ELF-1 (cell line): ENCODE results near the gene ST7.
A peak's percentile ranks its signal among the peaks of the same experiment; 100 is the strongest.
"Not testable (repeated sequence)": the region's sequence is repeated elsewhere in the genome, so short reads cannot be mapped to it uniquely, and the experiment has no call there.

Source experiments
- DNase-seq: peaks from one replicate; pipeline ENCODE4 v3.0.0-alpha.2; 2016; ENCODE audit warnings: low read depth, low spot score

The ST7 gene

DNA sequence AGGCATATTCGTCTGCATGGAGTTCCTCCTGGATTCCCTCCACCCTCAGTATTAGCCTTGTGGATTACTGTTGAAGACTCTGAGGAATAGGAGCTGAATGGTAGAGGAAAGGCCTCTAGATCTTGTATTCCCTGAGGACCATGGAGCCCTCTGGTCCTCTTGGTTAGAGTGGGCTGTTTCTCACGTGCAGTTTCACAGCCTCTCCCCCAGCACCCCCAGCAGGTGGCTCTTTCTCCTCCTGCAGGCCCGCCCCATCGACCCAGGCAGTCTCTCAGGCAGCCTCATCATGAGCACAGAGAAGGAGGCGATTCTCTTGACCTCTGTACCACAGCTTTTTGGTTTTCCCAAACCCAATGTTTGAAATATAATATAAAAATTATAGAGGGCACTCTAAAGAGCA lies 267.5 kb downstream of the ST7 start:
- DNase-seq: peak; percentile 8

DNA sequence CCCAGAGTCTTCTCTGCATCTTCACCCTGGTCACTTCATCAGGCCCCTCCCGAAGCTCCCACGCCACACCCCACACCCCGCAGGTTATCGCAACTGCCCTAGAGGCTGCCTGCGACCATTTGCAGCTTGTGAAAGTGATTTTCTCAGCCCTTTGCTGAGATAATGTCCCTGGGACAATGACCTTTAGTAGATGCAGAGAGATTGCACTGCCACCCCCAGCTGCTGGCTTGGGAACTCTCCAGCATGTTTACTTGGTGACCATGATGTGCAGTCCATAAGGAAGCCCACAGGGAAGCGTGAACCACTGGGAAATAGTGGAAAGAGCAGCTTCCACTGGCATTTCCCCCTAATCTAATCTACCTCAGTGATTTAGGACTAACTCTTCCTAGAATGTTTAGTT lies 272.2 kb downstream of the ST7 start:
- DNase-seq: no peak

DNA sequence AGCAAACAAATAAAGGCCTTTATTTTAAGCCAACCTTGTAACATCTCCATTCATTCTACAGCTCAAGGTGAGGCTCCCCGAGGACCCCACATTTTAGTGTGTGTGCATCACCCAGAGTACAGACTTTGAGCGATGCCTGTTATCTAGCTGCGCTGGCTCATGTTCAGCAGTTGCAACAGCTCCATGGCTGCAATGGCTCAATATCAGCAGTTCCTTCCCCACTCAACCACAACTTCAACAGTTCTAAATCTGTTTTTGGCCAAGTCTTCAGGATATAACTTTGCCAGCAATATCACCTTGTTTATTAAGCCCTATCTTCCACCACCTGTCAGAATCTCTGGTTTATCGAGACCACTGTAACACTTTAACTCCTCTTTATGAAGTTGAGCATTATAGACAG lies 273.8 kb downstream of the ST7 start:
- DNase-seq: no peak

DNA sequence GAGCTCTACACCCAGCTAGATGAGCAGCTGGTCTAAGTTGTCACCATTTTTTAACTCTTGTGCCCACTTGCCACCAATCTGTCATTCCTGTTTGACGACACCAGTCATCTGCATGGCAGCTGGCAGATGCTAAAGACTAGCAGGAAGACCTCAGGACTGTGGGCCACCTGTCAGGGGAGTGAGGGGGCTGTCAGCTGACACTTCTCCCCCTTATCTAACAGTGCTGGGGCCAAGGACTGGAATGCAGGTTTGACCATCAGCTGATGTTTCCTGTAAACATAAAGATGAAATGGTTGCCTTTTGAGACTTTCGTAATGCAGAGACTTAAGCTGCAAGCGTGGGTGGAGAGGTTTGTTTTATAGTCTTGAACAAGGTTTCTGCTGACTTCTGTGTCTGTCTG lies 276.0 kb downstream of the ST7 start:
- DNase-seq: no peak

DNA sequence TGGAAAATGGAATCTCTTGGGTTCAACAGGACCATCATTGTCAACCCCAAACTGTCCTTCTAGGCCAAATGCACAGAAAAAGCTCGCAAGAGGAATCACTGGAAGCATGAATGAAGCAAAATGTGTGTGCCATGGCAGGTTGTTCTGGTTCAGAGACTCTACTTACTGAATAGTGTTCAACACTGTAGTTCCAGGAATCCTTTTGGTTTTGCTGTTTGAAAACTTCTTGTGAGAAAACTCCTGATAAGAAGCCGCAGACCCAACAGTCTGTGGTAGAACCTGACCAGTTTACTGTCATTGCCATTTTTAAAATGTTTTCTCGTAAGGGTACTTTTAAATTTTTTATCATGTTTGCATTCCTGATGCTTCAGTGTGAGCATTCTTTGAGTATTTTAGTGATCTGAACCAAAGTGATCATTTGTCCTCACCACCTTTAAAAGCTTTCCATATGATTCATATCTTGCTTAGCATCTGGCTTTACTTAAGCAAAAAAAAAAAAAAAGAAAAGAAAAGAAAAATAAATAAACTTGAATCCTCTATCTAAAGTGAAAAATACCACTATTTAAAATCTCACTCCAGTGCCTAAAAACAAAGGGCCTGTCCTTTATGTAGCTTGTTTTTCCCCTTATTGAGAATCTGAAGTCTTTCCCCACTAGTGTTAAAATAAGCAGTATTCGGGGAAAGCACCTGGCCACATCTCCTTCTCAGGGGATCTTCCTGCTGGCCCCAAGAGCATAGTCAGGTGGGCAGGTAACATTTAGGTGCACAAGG lies 277.2 kb downstream of the ST7 start:
- no peak for DNase-seq

DNA sequence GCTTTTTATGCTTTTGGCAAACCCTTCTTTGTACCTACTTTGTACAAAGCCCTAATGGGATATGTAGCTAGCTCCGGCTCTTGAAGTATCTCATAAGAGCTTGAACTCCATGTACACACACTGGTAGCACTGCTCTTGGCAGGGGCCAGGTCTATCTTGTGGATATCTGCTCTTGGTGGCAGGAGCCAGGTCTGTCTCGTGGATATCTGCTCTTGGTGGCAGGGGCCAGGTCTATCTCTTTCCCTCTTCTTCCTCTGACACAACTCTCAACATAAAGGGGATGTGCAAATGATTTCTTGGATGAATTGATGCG lies 277.7 kb downstream of the ST7 start:
- DNase-seq: no peak

DNA sequence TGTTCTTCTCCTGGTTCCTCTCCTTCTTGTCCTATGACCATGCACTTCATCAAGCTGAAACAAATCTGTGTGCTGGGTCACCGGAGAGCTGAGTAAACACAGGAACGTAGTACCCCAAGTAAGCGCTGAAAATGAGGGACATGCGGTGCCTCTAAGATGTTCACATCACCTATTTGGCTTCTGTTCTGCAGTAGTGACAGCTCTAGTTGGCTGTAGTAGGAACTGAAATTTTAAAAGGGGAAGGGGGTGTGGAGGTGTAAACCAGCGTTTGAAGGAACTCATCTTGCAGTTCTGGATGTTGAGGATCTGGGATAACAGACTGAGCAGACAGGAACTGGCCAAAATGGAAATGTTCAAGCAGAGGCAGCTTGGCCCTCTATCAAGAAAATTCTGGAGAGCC lies 284.3 kb downstream of the ST7 start:
- no peak for DNase-seq

DNA sequence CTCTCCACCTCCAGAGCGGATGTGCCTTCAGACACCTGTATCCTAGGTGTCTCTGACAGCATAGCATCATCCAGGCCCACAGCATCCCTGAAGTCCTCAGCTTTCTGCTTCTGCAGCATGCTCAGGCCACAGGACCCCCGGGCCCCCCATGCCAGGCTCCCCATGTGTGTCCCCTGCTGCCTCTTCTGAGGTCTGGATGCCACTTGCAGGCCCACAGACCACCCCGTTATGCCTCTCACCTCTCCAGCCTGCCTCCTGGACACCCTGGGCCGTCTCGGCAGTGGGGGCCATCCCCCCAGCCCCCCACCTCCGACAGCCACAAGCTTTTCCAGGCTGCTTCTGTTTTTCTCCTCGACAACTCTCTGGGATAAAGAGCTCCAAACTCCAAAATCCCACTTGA lies 285.2 kb downstream of the ST7 start:
- no peak for DNase-seq

DNA sequence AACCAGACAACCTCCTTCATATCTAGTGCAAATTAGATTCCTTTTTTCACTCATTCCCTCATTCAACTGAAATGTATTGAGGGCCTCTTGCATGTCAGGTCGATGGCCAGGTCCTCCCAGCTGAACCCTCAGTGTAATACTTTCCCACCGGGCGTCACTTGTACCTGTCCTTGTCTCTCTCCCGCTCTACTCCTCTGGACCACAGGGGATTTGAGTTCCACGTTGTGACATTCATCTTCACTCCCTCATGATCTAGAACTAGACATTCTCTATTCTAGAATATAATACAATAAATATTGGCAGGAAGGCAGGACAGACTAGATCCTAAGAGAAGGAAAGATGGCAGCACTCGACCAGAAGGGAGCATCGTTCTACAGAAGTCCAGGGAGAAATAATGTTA lies 285.6 kb downstream of the ST7 start:
- no peak for DNase-seq

DNA sequence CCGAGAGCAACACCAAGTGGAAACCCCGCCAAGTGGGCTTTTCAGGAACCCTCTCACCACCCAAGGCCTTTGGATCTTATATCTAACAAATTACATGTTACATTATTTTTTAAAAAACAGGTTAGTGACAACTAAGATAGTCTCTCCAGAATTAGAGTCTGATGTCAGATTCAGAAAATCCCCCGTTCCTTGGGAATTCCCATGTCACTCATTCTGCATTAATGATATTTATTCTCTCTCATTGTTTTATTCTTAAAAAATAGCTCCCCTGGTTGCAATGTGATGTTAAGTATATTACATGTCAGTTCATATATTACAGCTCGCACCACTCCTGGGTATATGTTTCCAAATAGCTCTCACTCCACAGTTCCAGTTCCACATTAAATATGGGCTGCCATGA lies 287.8 kb downstream of the ST7 start:
- DNase-seq: no peak

DNA sequence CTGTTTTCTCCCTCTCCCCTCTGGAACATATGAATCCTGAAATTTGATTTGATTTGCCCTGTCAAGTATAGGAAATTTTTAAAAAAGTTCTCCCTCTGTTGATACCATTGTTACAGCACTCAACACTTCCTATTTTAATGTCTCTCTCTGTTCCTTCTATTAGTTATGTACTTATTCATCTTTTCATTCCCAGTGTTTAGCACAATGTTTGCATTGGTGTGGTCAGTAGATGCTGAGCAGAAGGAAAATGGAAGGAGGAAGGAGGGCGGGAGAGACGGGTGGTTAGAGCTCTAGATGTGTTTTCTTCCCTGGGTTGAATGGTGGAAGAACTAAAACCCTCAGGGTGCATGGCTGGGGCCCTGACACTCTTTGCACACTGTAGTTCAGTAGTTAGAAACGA lies 290.1 kb downstream of the ST7 start:
- DNase-seq: no peak

DNA sequence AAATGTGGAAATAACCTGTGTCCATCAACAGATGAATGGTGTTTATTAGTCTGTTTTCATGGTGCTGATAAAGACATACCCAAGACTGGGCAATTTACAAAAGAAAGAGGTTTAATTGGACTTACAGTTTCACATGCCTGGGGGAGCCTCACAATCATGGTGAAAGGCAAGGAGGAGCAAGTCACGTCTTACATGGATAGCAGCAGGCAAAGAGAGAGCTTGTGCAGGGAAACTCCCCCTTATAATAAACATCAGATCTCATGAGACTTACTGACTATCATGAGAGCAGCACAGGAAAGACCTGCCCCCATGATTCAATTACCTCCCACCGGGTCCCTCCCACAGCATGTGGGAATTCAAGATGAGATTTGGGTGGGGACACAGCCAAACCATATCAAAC lies 292.4 kb downstream of the ST7 start:
- DNase-seq: not testable (repeated sequence)

DNA sequence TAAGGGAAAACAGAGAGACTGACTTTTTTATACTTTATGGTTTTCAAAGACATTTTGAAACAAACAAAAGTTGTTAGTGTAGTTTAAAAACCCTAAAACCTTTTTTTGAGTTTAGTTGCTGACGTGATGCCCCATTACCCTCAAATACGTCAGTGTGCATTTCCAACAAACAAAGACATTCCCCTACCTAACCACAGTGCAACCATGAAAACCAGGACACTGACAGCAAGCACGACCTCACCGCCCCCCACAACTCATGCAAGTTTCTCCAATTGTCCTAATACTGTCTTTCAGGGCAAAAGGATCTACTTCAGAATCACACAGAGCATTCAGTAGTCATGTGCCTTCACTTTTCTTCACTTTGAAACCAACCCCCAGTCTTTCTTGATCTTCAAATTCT lies 294.5 kb downstream of the ST7 start:
- DNase-seq: no peak

DNA sequence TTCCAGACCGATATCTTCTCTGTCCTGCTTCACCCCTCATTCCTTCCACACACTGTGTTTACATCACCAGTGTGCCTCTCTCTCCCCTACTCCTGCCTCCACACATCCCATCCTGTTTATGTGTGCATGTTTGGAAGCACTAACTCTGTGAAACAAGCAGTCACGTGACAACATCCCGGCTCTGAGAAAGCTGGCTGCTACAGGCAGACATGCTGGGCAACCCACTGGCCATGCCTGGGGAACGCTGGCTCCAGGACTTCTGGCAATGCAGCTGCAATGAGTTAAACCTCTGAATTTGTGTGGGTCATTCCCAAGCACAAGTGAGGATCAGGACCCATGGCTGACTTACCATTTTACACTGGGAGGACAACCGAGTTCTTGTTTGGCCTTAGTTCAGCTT lies 295.5 kb downstream of the ST7 start:
- DNase-seq: no peak

DNA sequence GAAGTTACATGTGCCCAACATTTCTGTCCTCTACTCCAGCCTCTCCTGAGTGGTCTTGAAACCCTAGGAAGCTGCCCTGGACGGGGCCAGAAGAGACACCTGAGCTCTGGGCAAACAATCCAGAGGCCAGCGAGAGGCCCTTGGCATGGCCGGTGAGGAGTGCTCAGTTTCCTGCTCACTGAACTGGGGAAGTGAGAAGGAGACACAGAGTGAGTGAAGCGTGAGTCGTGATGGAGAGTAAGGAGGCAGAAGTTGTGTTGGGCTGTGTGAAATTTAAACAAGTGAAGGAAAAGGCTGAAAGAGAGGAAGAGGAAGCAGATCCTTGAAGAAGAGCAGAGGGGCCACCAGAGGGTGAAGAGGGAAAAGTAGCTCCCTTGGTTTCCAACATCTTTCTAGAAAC lies 296.4 kb downstream of the ST7 start:
- no peak for DNase-seq

DNA sequence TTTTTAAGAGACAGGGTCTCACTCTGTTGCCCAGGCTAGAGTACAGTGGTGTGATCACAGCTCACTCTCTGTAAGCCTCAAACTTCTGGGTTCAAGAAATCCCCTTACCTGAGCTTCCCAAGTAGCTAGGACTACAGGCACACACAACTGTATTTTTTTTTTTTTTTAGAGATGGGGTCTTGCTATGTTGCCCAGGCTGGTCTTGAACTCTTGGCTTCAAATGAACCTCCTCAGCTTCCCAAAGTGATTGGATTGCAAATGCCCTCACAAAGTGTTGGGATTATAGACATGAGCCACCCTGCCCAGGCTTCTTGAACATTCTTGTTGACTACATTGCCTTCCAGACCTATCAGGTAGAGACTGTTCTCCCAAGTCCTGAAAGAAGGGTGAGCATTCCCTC lies 296.9 kb downstream of the ST7 start:
- no peak for DNase-seq

DNA sequence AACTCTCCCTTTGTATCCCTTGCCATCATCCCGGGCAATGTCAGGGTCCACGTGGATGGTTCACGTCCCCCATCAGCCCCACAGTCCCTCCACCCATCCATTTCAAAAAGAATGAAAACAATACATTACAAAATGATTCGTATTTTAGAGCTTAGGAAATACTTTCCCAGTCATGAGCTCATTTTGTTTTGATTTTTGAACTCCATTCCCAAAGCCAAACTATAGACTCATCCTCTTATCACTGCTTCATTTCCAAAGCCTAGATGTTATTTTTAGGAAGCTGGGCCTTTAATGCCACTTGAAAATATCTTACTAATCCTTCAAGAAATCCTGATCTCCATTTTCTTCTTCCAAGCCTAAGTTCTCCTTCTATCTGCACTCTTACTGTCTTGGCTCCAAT lies 297.5 kb downstream of the ST7 start:
- no peak for DNase-seq

DNA sequence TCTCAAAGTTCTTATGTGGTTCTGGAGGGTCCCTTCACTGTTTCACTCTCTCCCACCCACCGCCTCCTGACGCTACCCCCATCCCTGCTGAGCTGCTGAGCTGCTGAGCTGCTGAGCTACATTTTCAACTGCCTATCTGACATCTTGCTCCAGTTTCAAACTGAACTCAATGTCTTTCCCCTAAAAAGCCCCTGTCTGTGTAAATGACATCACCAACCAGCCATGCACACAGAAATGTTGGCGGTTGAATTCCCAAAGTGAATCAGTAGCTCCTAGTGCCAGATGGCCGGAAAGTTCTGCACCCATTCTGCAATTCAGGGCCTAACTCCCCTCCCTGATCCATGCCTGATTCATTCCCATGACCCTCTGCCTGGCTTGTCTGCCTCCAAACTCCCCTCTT lies 298.4 kb downstream of the ST7 start:
- peak; percentile 6 for DNase-seq

DNA sequence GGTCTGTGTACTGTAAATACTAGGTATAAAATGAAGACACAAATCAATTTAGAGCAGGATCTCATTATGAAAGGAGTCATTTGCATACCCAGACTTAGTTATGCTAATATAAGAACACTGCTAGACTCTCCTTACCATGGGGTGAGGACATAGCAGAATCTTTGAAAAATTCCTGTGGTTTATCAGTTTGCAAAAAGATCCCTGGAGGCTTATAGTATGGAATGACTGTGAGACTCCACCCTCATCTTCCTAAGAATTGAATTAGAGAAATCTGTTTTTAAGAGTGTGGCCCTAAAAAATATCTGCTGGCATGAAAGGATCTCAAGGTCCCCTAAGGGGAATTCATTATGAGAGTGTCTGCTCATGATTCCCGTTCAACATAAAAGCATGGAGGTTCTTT lies 306.3 kb downstream of the ST7 start:
- DNase-seq: no peak

DNA sequence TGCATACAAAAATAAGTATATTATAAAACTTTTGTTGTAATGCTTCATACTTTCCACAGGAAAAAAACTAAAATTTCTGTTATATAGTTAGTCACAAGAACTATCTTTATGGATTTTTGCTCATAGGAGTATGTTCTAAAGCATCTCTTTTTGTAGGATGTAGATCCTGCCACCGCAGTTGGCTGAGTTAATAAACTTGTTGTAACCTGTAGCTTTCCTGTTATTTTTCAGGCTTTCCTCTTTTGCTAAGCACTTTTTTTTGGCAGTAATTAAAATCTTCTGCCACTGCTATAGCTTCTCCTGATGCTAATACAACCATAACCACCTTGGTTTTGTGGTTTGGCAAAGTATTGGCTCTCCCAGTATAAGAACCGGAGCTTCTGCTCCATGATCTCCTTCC lies 309.2 kb downstream of the ST7 start:
- DNase-seq: no peak

DNA sequence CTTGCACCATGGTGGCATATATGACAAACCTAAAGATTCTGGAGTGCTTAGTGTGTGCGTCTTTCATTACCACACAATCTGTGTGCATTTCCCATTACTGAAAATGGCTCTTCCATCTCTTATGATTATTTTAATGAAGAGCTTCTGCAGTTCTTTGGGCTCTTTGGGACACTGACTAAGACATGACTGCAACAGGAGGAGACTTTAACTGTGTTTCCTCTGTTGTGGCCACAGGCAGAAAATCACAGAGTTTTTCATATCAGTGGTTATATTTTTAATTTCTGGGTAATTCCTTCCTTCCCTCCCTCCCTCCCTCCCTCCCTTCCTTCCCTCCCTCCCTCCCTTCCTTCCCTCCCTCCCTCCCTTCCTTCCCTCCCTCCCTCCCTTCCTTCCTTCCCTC lies 311.4 kb downstream of the ST7 start:
- no peak for DNase-seq

DNA sequence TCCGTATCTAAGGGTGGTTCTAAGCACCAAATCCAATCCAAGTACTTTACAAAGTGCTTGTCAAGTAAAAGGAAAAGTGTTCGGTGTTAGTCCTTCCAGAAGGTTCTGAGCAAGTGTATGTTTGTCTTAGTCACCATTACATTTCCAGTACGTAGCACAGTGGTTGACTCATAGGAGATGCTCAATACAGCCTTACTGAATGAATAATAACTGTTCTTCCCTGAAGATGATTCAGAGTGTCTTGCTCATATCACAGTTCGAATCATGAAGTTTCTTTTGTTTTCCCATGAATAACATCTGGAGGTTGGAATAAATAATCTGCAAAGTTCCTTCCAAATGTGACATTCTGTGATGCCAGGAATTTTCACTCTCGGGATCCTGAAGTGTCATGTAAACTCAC lies 316.1 kb downstream of the ST7 start:
- DNase-seq: no peak

DNA sequence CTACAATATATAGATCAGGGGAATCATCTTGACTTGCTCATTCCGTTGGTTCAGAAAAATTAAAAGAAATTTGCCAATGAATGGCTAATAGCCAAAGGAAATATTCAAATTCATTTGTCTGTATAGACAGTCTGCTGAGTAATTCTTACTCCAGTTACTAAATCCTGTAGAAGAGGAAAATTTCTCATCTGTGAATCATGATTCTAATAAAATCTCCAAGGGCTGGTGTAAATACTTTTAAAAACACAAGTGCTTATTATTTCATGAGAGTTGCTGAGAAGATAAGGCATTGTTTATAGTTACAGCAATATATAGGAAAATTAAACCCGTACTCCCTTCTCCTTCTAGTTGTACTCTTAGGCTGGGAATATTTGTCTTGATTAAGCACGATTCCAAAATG lies 316.6 kb downstream of the ST7 start:
- no peak for DNase-seq

DNA sequence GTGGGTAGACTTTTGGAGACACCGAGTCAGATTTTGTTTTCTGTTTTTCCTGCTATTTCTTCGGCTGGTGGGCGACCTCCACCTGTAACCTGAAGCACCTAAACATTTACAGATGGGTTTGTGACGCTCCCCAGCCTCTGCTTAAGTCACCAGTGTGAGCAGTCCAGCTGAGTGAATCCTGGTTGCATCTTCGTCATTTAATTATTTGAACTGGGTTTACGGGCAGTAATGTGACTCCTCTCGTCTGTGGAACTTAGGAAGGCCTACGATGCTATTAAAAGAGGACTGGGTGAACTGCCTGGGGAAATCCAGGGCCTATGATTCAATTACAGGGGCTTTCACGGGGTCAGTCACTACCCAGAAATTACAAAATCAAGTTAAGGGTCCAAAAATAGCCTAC lies 317.1 kb downstream of the ST7 start:
- DNase-seq: no peak
